H9 (cell line): Measurements from ENCODE around the gene APOBR. TPM values are rescaled to one million over a fixed set of nuclear protein-coding genes. Genes with fewer than 3 reads are reported as not detected.

ENCODE experiments used
- DNase-seq: peaks from one replicate; pipeline ENCODE4 v3.0.0-alpha.2; 2017
- H2AFZ ChIP-seq: one replicate; pipeline ENCODE4 v1.6.1; 2013; ENCODE audit warnings: mild to moderate bottlenecking, low read length, control low read depth, moderate library complexity
- H2AK5ac ChIP-seq: 2 replicates; pipeline ENCODE4 v1.6.1; 2013; ENCODE audit warnings: low read length, control low read depth, mixed read lengths; ENCODE audit not compliant: insufficient read length
- H2BK120ac ChIP-seq: one replicate; pipeline ENCODE4 v1.6.1; 2013; ENCODE audit warnings: low read depth, mild to moderate bottlenecking, low read length, control low read depth, inconsistent platforms; ENCODE audit not compliant: poor library complexity, severe bottlenecking
- H2BK12ac ChIP-seq: 2 replicates; pipeline ENCODE4 v1.6.1; 2013; ENCODE audit warnings: low read length, control low read depth, mixed read lengths, low read depth; ENCODE audit not compliant: insufficient read length
- H2BK15ac ChIP-seq: 2 replicates; pipeline ENCODE4 v1.6.1; 2013; ENCODE audit warnings: low read depth, low read length, control low read depth
- H2BK20ac ChIP-seq: one replicate; pipeline ENCODE4 v1.6.1; 2013; ENCODE audit warnings: low read depth, mild to moderate bottlenecking, low read length, control low read depth, inconsistent platforms; ENCODE audit not compliant: poor library complexity, severe bottlenecking
- H2BK5ac ChIP-seq: 2 replicates; pipeline ENCODE4 v1.6.1; 2013; ENCODE audit warnings: low read length, control low read depth, mixed read lengths; ENCODE audit not compliant: insufficient read length
- H3K14ac ChIP-seq: 2 replicates; pipeline ENCODE4 v1.6.1; 2013; ENCODE audit warnings: low read length, control low read depth; ENCODE audit not compliant: insufficient read depth
- H3K18ac ChIP-seq: 2 replicates; pipeline ENCODE4 v1.6.1; 2013; ENCODE audit warnings: low read depth, mild to moderate bottlenecking, mixed read lengths, low read length, control low read depth; ENCODE audit not compliant: insufficient read length
- H3K23ac ChIP-seq: 2 replicates; pipeline ENCODE4 v1.6.1; 2013; ENCODE audit warnings: low read length, control low read depth, mixed read lengths, low read depth; ENCODE audit not compliant: insufficient read length
- H3K23me2 ChIP-seq: 2 replicates; pipeline ENCODE4 v1.6.1; 2013; ENCODE audit warnings: low read depth, mild to moderate bottlenecking, mixed read lengths, low read length, control low read depth; ENCODE audit not compliant: insufficient read length, poor library complexity, severe bottlenecking
- H3K27ac ChIP-seq: 2 replicates; pipeline ENCODE4 v1.5.1; 2013; ENCODE audit warnings: low read length, control low read depth, mixed read lengths, low read depth; ENCODE audit not compliant: insufficient read length
- H3K27me3 ChIP-seq: 2 replicates; pipeline ENCODE4 v1.6.1; 2013; ENCODE audit warnings: low read length, control low read depth, inconsistent platforms; ENCODE audit not compliant: insufficient read depth
- H3K4ac ChIP-seq: 2 replicates; pipeline ENCODE4 v1.6.1; 2013; ENCODE audit warnings: low read depth, mild to moderate bottlenecking, control low read depth, inconsistent platforms, low read length, moderate library complexity
- H3K4me1 ChIP-seq: 2 replicates; pipeline ENCODE4 v1.6.1; 2013; ENCODE audit warnings: low read length, control low read depth, inconsistent platforms; ENCODE audit not compliant: insufficient read depth
- H3K4me2 ChIP-seq: 2 replicates; pipeline ENCODE4 v1.6.1; 2013; ENCODE audit warnings: low read length, control low read depth, mixed read lengths; ENCODE audit not compliant: insufficient read length, insufficient read depth
- H3K56ac ChIP-seq: 2 replicates; pipeline ENCODE4 v1.6.1; 2013; ENCODE audit warnings: low read depth, mild to moderate bottlenecking, mixed read lengths, low read length, control low read depth; ENCODE audit not compliant: insufficient read length
- H3K79me1 ChIP-seq: 2 replicates; pipeline ENCODE4 v1.6.1; 2013; ENCODE audit warnings: low read depth, mild to moderate bottlenecking, moderate library complexity, low read length, control low read depth, inconsistent platforms; ENCODE audit not compliant: insufficient read depth, poor library complexity, severe bottlenecking
- H3K79me2 ChIP-seq: 2 replicates; pipeline ENCODE4 v1.6.1; 2013; ENCODE audit warnings: low read length, control low read depth, inconsistent platforms; ENCODE audit not compliant: insufficient read depth
- H3K9ac ChIP-seq: 2 replicates; pipeline ENCODE4 v1.6.1; 2013; ENCODE audit warnings: low read length, control low read depth, mixed read lengths; ENCODE audit not compliant: insufficient read length; ENCODE audit errors: extremely low read depth
- H3K9me3 ChIP-seq: one replicate; pipeline ENCODE4 v1.6.1; 2013; ENCODE audit warnings: low read depth, low read length, inconsistent platforms; ENCODE audit not compliant: control insufficient read depth
- H3T11ph ChIP-seq: one replicate; pipeline ENCODE4 v1.6.1; 2013; ENCODE audit warnings: mild to moderate bottlenecking, low read length, control low read depth, inconsistent platforms
- H4K20me1 ChIP-seq: one replicate; pipeline ENCODE4 v1.6.1; 2013; ENCODE audit not compliant: control insufficient read depth, insufficient read length, insufficient read depth
- H4K5ac ChIP-seq: 2 replicates; pipeline ENCODE4 v1.6.1; 2013; ENCODE audit warnings: low read depth, mild to moderate bottlenecking, mixed read lengths, low read length, control low read depth; ENCODE audit not compliant: insufficient read length
- H4K8ac ChIP-seq: replicated peaks from 2 replicates; pipeline ENCODE4 v1.6.1; 2013; ENCODE audit warnings: low read length, control low read depth, mixed read lengths, low read depth; ENCODE audit not compliant: insufficient read length
- H4K91ac ChIP-seq: 2 replicates; pipeline ENCODE4 v1.6.1; 2013; ENCODE audit warnings: low read depth, mild to moderate bottlenecking, moderate library complexity, mixed read lengths, low read length, control low read depth; ENCODE audit not compliant: insufficient read length
- H3K27ac Mint-ChIP-seq, 3 experiments: 2 replicates in 2 of 3; 3 replicates in 1 of 3; pipeline ENCODE4 v1.8.0; 2020 to 2021; ENCODE audit warnings: mixed read lengths in 3 of 3, mild to moderate bottlenecking in 1 of 3, moderate library complexity in 1 of 3
- H3K27me3 Mint-ChIP-seq: 2 replicates; pipeline ENCODE4 v1.8.0; 2021; ENCODE audit warnings: low read depth, mild to moderate bottlenecking, moderate library complexity, mixed read lengths
- H3K36me3 Mint-ChIP-seq, 3 experiments: 2 replicates in 2 of 3; 3 replicates in 1 of 3; pipeline ENCODE4 v1.8.0; 2020 to 2021; ENCODE audit warnings: low read depth in 3 of 3, mixed read lengths in 3 of 3; ENCODE audit not compliant: insufficient read depth in 1 of 3
- H3K4me1 Mint-ChIP-seq, 2 experiments: 2 replicates each; pipeline ENCODE4 v1.8.0; 2020; ENCODE audit warnings: mixed read lengths in 2 of 2
- H3K4me3 Mint-ChIP-seq, 2 experiments: 2 replicates in 1 of 2; 3 replicates in 1 of 2; pipeline ENCODE4 v1.8.0; 2020 to 2021; ENCODE audit warnings: mild to moderate bottlenecking in 2 of 2, mixed read lengths in 2 of 2, moderate library complexity in 1 of 2
- H3K9me3 Mint-ChIP-seq, 2 experiments: 2 replicates in 1 of 2; 3 replicates in 1 of 2; pipeline ENCODE4 v1.8.0; 2020; ENCODE audit warnings: mild to moderate bottlenecking in 2 of 2, mixed read lengths in 2 of 2, moderate library complexity in 1 of 2
- CTCF ChIP-seq: fragments of 200-600 bp; sonication (generic); conservative IDR thresholded peaks from 3 replicates; pipeline ENCODE4 v1.8.0; 2021; ENCODE audit warnings: antibody characterized with exemption, mild to moderate bottlenecking
- WGBS: extraction: QIAGEN DNeasy Blood & Tissue Kit; methylation state at CpG from one replicate; pipeline ENCODE4 v1.1.7; 2013; ENCODE audit warnings: missing lambda C conversion rate, low lambda C conversion rate, mixed read lengths; ENCODE audit not compliant: insufficient read length; ENCODE audit errors: extremely low coverage; 5-methylcytosine and 5-hydroxymethylcytosine counted together
- total RNA-seq: library from RNA; stranded (reverse); gene quantifications from 2 replicates; pipeline ENCODE4 v1.2.1, GENCODE V29; 2021

APOBR gene
- total RNA-seq, 1 experiment from 2014 or later = not detected

GRCh38 chr16:28534542-28535373 is 40.3 kb downstream of the APOBR start:
- DNase-seq = no peak
- H3K18ac ChIP-seq = no peak overlapping the region
- no peaks in the 10 kb centered on the region for H3K27me3 ChIP-seq
- Mint-ChIP-seq H3K27ac (no peak overlapping the region), H3K27me3 (peaks cover 4% of the 10 kb centered on the region), H3K9me3 (no peaks in the 10 kb centered on the region; a peak in 1 of 5 replicates), H3K4me3 (no peak overlapping the region), H3K4me1 (peaks cover 6 to 15% of the 10 kb centered on the region in 2 experiments; a peak in 3 of 4 replicates), H3K36me3 (no peaks in the 10 kb centered on the region)
- no peak overlapping the region for H3K56ac ChIP-seq
- no peak overlapping the region for H4K5ac ChIP-seq
- no peak overlapping the region for H2AFZ ChIP-seq
- H3K79me2 ChIP-seq = no peaks in the 10 kb centered on the region
- H3K14ac ChIP-seq = no peak overlapping the region
- H3K4ac ChIP-seq = no peak overlapping the region
- H4K8ac ChIP-seq = no peak overlapping the region
- H4K91ac ChIP-seq = no peak overlapping the region
- no peak overlapping the region for H2BK120ac ChIP-seq
- no peaks in the 10 kb centered on the region for H3K23me2 ChIP-seq
- no peak overlapping the region for H2AK5ac ChIP-seq
- no peak overlapping the region for H3T11ph ChIP-seq
- no peak overlapping the region for H3K4me2 ChIP-seq
- no peak overlapping the region for H2BK5ac ChIP-seq
- H3K27ac ChIP-seq = no peak overlapping the region
- no peak overlapping the region for H2BK12ac ChIP-seq
- H3K79me1 ChIP-seq = no peaks in the 10 kb centered on the region
- TF ChIP-seq CTCF = no peak
- no peaks in the 10 kb centered on the region for H3K4me1 ChIP-seq
- H2BK15ac ChIP-seq = no peak overlapping the region
- no peak overlapping the region for H3K23ac ChIP-seq
- H2BK20ac ChIP-seq = no peak overlapping the region
- H3K9ac ChIP-seq = no peak overlapping the region
- no peaks in the 10 kb centered on the region for H4K20me1 ChIP-seq
- H3K9me3 ChIP-seq = no peaks in the 10 kb centered on the region
- no CpG with 5 or more reads among the region's 5 CpGs for WGBS
